ENCODE measurements around the gene MMP24. TPM values are rescaled to one million over a fixed set of nuclear protein-coding genes. Genes with fewer than 3 reads are reported as not detected.
"Not testable (repeated sequence)": the region's sequence is repeated elsewhere in the genome, so short reads cannot be mapped to it uniquely, and the experiment has no call there.

MMP24 gene
- total RNA-seq, 2 donors from 2014 or later, result 0.15 to 0.50 TPM

DNA sequence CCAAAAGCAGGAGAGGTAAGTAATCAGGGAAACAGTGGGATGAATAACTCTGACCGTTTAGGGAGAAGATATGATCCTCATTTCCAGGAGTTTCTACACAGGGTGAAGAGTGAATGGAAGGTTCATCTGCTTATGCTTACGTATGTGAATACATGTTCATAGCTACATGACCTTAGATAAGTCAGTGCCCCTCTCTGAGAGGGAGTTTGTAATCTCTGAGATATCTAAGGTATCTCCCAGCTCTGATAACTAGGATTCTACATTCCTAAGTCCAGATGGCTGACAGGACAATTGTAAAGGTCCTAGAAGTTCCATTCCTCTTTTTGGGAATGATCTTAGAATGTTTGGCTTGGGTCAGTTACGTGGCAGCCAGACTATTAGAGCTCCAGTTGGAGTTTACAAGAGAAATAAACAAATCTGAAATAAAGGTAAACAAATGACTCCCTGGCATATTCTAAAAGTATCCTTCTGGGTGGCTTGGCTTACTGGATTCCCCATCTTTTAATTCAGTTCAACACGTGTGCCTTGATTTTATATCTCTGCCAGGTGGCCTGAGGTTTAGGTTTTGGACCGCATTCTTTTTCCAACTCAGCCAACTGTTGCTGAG lies 38.8 kb upstream of the MMP24 start:
- no peak overlapping the region for H3K27ac ChIP-seq
- TF ChIP-seq, protein P1, sequence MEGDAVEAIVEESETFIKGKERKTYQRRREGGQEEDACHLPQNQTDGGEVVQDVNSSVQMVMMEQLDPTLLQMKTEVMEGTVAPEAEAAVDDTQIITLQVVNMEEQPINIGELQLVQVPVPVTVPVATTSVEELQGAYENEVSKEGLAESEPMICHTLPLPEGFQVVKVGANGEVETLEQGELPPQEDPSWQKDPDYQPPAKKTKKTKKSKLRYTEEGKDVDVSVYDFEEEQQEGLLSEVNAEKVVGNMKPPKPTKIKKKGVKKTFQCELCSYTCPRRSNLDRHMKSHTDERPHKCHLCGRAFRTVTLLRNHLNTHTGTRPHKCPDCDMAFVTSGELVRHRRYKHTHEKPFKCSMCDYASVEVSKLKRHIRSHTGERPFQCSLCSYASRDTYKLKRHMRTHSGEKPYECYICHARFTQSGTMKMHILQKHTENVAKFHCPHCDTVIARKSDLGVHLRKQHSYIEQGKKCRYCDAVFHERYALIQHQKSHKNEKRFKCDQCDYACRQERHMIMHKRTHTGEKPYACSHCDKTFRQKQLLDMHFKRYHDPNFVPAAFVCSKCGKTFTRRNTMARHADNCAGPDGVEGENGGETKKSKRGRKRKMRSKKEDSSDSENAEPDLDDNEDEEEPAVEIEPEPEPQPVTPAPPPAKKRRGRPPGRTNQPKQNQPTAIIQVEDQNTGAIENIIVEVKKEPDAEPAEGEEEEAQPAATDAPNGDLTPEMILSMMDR (IDR thresholded peaks at IDR 0.05), result no peak
- H3K9me3 ChIP-seq, result no peaks in the 10 kb centered on the region
- no peak overlapping the region for H3K9ac ChIP-seq (ENCODE audit: low read depth in 2 of 2, low read length in 2 of 2)
- no peaks in the 10 kb centered on the region for H3K4me1 ChIP-seq
- H3K27me3 ChIP-seq, result no peaks in the 10 kb centered on the region
- no peak overlapping the region for H3K4me3 ChIP-seq
- no peaks in the 10 kb centered on the region for H3K36me3 ChIP-seq
- DNase-seq, result no peak
- intact Hi-C loops (cut with DNase I), result no loop called here

DNA sequence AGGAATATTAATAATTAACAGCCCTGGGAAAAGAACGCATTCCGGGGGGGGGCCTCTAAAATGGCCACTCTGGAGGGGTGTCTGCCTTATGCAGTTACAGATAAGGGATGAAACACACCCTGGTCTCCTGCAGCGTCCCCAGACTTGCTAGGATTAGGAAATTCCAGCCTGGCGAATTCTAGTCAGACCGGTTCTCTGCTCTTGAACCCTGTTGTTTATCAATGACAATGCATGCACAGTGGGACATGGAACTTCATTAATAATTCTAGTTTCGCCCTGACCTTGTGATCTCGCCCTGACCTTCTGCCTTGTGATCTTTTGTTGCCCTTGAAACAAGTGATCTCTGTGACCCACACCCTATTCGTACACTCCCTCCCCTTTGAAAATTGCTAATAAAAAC lies 37.3 kb upstream of the MMP24 start:
- H3K27ac ChIP-seq; H3K36me3 ChIP-seq; H3K4me3 ChIP-seq; intact Hi-C loops (cut with DNase I); H3K9ac ChIP-seq (ENCODE audit: low read depth in 2 of 2, low read length in 2 of 2); H3K4me1 ChIP-seq; DNase-seq; H3K27me3 ChIP-seq; H3K9me3 ChIP-seq: not testable (repeated sequence)

DNA sequence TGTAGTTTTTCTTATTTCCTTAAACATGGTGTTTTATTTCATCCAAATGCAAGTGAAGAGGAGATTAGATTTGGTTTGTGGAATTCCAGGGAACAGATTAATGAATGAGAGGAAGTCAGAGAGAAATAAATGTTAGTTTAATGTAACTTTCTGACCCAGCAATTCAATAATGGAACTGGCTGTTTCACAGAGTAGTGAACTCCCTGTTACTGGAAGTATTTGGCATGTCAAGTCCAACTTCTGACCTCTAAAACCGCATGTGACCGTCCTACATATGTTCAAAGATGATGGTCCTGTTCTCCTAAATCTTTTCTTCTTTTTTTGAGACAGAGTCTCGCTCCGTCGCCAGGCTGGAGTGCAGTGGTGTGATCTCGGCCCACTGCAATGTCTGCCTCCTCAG lies 35.9 kb upstream of the MMP24 start:
- Histone ChIP-seq H3K27me3 (no peaks in the 10 kb centered on the region), H3K9me3 (no peaks in the 10 kb centered on the region), H3K27ac (no peak overlapping the region), H3K4me1 (no peaks in the 10 kb centered on the region), H3K36me3 (no peaks in the 10 kb centered on the region), H3K4me3 (no peak overlapping the region), H3K9ac (ENCODE audit: low read depth in 2 of 2, low read length in 2 of 2) (no peak overlapping the region)
- TF ChIP-seq, protein P1 (IDR thresholded peaks at IDR 0.05), result no peak
- no peak for DNase-seq
- intact Hi-C loops (cut with DNase I), result no loop called here

DNA sequence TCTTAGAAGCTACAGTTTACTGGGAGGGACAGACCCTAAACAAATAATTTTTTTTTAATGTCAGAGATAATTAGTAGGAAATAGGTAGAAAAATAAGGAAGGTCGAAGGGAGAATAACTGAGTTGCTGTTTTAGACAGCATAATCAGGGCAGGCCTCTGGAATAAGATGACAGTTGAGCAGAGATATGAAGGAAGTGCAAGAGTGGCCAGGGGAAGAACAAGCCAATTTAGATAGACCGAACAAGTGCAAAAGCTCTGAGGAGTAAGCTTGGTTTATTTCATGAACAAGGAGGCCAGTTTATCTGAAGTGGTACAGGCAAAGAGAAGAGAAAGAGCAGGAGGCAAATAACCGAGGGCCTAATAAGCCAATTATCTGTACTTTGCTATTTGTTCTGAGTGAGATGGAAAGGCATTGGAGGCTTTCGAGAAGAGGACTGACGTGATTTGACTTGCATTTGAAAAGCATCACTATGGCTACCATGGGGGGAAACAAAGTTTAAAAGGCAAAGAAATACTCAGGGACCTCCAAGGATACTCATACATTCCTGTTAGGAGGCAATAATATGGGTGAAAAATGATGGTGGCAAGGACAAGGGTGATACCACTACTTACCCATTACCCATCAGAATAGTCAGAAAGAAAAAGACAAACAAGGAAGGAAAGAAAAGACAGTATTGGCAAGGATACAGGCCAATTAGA lies 34.9 kb upstream of the MMP24 start:
- H3K9me3 ChIP-seq, result no peaks in the 10 kb centered on the region
- DNase-seq, result no peak
- no peaks in the 10 kb centered on the region for H3K36me3 ChIP-seq
- no peaks in the 10 kb centered on the region for H3K27me3 ChIP-seq
- intact Hi-C loops (cut with DNase I), result no loop called here
- H3K4me3 ChIP-seq, result no peak overlapping the region
- no peaks in the 10 kb centered on the region for H3K4me1 ChIP-seq
- no peak overlapping the region for H3K27ac ChIP-seq
- H3K9ac ChIP-seq (ENCODE audit: low read depth in 2 of 2, low read length in 2 of 2), result no peak overlapping the region
- TF ChIP-seq, protein P1 (IDR thresholded peaks at IDR 0.05), result no peak

DNA sequence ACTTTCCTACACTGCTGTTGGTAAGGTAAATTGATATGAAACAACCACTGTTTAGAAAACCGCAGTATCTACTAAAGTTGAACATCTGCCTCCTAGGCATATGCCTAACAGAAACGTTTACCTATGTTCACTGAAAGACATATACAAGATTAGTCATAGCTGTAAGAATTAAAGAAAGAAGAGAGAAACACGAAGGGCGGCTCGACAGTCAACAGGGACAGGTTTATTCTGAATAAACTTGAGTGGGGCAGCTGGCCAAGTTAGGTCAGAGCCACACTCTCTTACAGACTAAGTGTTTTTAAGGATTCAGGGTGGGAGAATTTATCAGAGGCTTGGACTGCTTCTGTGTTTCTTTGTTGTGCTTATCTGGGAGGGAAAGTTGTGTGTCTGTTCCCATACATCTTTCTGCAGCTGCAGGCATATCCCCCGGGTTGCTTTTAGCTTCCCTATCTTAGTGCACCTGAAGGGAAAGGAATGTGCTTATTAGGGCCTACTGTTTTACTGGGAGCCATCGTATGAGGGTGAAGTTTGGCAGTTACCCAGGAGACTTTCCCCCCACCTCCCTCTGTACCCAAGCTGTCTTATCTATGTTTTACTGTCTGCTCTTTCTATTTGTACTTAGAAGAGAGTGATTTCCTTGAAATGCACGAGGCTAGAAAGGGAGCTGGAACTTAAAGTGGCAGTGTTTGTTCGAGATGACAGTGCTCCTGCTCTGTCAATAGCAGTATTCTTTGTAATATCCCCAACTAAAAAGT lies 34.2 kb upstream of the MMP24 start:
- no peak overlapping the region for H3K4me3 ChIP-seq
- no peaks in the 10 kb centered on the region for H3K9me3 ChIP-seq
- H3K36me3 ChIP-seq, result no peaks in the 10 kb centered on the region
- H3K4me1 ChIP-seq, result no peaks in the 10 kb centered on the region
- no peaks in the 10 kb centered on the region for H3K27me3 ChIP-seq
- no peak for DNase-seq
- TF ChIP-seq, protein P1 (IDR thresholded peaks at IDR 0.05), result no peak
- H3K9ac ChIP-seq (ENCODE audit: low read depth in 2 of 2, low read length in 2 of 2), result no peak overlapping the region
- no peak overlapping the region for H3K27ac ChIP-seq
- intact Hi-C loops (cut with DNase I), result no loop called here

DNA sequence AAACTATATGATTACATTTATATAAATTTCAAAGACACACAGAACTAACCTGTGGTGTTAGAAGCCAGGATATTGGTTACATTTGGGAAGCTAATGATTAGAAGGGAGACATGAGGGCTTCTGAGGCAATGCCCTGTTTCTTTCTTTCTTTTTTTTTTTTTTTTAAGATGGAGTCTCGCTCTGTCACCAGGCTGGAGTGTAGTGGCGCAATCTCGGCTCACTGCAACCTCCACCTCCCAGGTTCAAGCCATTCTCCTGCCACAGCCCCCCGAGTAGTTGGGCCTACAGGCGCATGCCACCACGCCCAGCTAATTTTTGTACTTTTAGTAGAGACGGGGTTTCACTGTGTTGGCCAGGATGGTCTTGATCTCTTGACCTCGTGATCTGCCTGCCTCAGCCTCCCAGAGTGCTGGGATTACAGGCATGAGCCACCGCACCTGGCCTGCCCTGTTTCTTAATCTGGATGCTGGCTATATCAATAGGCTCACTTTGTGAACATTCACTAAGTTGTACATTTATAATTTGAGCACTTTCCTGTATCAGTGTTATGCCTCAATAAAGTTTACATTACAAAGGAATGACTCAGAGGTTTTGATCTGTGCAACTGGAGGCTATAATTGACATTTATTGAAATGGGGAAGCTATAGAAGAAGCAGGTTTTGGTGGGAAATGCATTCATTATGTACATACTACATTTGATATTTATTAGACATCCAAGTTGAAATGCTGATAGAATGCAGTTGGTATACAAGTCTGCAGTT lies 33.3 kb upstream of the MMP24 start:
- H3K27ac ChIP-seq; intact Hi-C loops (cut with DNase I); H3K9ac ChIP-seq (ENCODE audit: low read depth in 2 of 2, low read length in 2 of 2); H3K4me3 ChIP-seq; H3K4me1 ChIP-seq; H3K36me3 ChIP-seq; H3K27me3 ChIP-seq; H3K9me3 ChIP-seq; DNase-seq: not testable (repeated sequence)
